ENCODE data around the gene NAA30.

The NAA30 gene

DNA sequence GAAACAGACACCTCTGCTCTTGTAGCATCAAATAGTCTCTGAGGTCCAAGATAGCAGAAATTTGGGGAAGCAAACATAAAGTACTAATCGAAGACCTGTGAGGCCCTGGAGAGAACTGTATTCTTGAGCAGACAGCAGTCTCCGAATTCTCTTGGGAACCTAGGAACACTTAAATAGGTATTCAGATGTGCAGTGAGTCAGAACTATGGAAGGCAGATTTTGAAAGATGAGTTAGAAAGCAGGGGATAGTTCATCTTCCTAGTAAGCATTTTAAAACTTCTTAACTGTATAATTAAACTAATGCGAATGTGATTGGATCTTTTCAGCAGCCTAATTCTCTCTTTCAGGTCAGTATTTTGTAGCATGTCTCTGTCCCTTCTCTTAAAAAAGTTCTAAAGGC lies 30.6 kb downstream of the NAA30 start:
- TF ChIP-seq FOXP2 (optimal IDR thresholded peaks at IDR 0.05; ENCODE audit: borderline replicate concordance, extremely low read depth, extremely low read length, insufficient read depth): no peak
- TF ChIP-seq, protein P1, sequence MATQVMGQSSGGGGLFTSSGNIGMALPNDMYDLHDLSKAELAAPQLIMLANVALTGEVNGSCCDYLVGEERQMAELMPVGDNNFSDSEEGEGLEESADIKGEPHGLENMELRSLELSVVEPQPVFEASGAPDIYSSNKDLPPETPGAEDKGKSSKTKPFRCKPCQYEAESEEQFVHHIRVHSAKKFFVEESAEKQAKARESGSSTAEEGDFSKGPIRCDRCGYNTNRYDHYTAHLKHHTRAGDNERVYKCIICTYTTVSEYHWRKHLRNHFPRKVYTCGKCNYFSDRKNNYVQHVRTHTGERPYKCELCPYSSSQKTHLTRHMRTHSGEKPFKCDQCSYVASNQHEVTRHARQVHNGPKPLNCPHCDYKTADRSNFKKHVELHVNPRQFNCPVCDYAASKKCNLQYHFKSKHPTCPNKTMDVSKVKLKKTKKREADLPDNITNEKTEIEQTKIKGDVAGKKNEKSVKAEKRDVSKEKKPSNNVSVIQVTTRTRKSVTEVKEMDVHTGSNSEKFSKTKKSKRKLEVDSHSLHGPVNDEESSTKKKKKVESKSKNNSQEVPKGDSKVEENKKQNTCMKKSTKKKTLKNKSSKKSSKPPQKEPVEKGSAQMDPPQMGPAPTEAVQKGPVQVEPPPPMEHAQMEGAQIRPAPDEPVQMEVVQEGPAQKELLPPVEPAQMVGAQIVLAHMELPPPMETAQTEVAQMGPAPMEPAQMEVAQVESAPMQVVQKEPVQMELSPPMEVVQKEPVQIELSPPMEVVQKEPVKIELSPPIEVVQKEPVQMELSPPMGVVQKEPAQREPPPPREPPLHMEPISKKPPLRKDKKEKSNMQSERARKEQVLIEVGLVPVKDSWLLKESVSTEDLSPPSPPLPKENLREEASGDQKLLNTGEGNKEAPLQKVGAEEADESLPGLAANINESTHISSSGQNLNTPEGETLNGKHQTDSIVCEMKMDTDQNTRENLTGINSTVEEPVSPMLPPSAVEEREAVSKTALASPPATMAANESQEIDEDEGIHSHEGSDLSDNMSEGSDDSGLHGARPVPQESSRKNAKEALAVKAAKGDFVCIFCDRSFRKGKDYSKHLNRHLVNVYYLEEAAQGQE (IDR thresholded peaks at IDR 0.05; ENCODE audit: insufficient read depth in 1 of 2, low read depth in 2 of 2, low read length in 2 of 2): no peak
- no peak for TF ChIP-seq SIN3A (IDR thresholded peaks at IDR 0.05; ENCODE audit: borderline replicate concordance, insufficient read depth, low read length)

DNA sequence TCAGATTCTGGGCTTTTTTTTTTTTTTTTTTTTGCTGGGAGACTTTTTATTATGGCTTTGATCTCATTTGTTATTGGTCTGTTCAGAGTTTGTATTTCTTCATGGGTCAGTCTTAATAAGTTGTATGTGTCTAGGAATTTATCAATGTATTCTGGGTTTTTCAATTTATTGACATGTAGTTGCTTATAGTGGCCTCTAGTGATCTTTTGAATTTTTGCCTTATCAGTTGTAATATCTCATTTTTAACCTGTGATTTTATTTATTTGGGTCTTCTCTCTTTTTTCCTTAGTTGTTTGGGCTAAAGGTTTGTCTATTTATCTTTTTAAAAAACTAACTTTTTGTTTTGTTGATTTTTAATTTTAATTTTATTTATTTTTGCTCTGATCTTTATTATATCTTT lies 45.5 kb downstream of the NAA30 start:
- TF ChIP-seq FOXP2 (optimal IDR thresholded peaks at IDR 0.05; ENCODE audit: borderline replicate concordance, extremely low read depth, extremely low read length, insufficient read depth) (no peak), POLR2AphosphoS5 (IDR thresholded peaks at IDR 0.05; ENCODE audit: low read depth, low read length) (no peak), TAF1 (IDR thresholded peaks at IDR 0.05; ENCODE audit: borderline replicate concordance, insufficient read depth, low read length) (no peak), SIN3A (IDR thresholded peaks at IDR 0.05; ENCODE audit: borderline replicate concordance, insufficient read depth, low read length) (no peak)
- TF ChIP-seq, protein P1 (IDR thresholded peaks at IDR 0.05; ENCODE audit: insufficient read depth in 1 of 2, low read depth in 2 of 2, low read length in 2 of 2): no peak

DNA sequence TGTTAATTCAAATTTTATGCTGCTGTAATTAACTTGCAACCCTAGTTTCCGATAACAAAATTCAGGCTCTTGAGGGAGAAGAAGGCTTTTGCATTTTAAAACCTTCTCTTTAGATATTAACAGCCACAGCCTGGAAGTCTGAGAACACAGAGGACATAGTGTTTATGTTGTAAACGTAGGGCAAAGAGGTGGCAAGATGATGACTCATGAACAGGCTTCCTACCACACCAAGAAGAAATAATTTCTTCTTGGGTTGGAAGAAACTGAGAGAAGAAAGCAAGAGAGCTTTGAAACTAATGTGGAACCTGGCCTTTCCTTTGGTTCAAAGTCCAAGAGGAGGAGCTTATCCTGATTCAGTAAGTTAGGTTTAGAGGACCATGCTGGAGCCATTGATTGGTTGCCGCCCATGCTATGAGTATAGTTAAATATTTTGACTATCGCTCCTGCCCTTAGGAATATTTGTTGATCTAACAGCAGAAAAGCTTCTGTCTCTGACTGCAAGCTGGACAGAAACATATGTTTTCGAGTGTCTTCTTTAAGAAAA lies 71.5 kb downstream of the NAA30 start:
- TF ChIP-seq, protein P1 (IDR thresholded peaks at IDR 0.05; ENCODE audit: insufficient read depth in 1 of 2, low read depth in 2 of 2, low read length in 2 of 2): no peak
- TF ChIP-seq FOXP2 (optimal IDR thresholded peaks at IDR 0.05; ENCODE audit: borderline replicate concordance, extremely low read depth, extremely low read length, insufficient read depth) (no peak), TAF1 (IDR thresholded peaks at IDR 0.05; ENCODE audit: borderline replicate concordance, insufficient read depth, low read length) (no peak), SIN3A (IDR thresholded peaks at IDR 0.05; ENCODE audit: borderline replicate concordance, insufficient read depth, low read length) (no peak), POLR2AphosphoS5 (IDR thresholded peaks at IDR 0.05; ENCODE audit: low read depth, low read length) (no peak)

DNA sequence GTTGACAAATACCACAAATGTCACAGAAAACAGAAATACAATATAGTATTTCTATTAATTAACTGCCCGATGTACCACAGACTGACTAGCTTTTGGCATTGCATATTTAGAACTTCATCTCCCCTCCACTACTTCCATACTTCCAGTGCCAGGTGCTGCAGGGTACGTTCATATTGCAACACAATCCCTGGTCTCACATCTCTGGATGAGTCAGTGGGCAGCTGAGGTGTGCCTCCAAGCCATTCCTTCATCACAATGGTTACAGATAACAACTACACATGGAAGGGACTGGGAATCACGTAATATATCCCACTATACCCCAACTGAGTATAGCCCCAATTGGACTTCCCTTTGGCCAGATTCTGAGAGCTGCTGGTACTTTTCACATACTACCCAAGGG lies 72.2 kb downstream of the NAA30 start:
- TF ChIP-seq TAF1 (IDR thresholded peaks at IDR 0.05; ENCODE audit: borderline replicate concordance, insufficient read depth, low read length): no peak
- no peak for TF ChIP-seq FOXP2 (optimal IDR thresholded peaks at IDR 0.05; ENCODE audit: borderline replicate concordance, extremely low read depth, extremely low read length, insufficient read depth)
- TF ChIP-seq, protein P1 (IDR thresholded peaks at IDR 0.05; ENCODE audit: insufficient read depth in 1 of 2, low read depth in 2 of 2, low read length in 2 of 2): no peak
- TF ChIP-seq POLR2AphosphoS5 (IDR thresholded peaks at IDR 0.05; ENCODE audit: low read depth, low read length): no peak
- no peak for TF ChIP-seq SIN3A (IDR thresholded peaks at IDR 0.05; ENCODE audit: borderline replicate concordance, insufficient read depth, low read length)

Measured in PFSK-1 (cell line).